Omental fat pad (tissue), 4 donors: ENCODE results near the gene PLCB1. TPM values are rescaled to one million over a fixed set of nuclear protein-coding genes. Genes with fewer than 3 reads are reported as not detected.

Experiments used
- ATAC-seq: fragments of 150-250 bp; one replicate; pipeline ENCODE4 v1.9.1; 2016; ENCODE audit warnings: mild to moderate bottlenecking, moderate library complexity; ENCODE audit not compliant: low FRiP score
- DNase-seq: peaks from one replicate; pipeline ENCODE4 v3.0.0-alpha.2; 2019; ENCODE audit warnings: low spot score
- total RNA-seq, 4 donors: library from RNA; depleted of rRNA; stranded (reverse); fragments of >200 nt; gene quantifications; one replicate each; pipeline ENCODE4 v1.1.0, GENCODE V29; 2016
- TF ChIP-seq, protein P1 (sequence below), 3 donors: fragments of 450-650 bp; IDR thresholded peaks; one replicate each; pipeline ENCODE4 v1.5.1; 2016 to 2017; ENCODE audit warnings: antibody characterized with exemption in 3 of 3, mild to moderate bottlenecking in 3 of 3, moderate library complexity in 2 of 3

The PLCB1 gene
- total RNA-seq, 4 donors from 2014 or later: 22.4 to 60.5 (median 36.4) TPM

DNA sequence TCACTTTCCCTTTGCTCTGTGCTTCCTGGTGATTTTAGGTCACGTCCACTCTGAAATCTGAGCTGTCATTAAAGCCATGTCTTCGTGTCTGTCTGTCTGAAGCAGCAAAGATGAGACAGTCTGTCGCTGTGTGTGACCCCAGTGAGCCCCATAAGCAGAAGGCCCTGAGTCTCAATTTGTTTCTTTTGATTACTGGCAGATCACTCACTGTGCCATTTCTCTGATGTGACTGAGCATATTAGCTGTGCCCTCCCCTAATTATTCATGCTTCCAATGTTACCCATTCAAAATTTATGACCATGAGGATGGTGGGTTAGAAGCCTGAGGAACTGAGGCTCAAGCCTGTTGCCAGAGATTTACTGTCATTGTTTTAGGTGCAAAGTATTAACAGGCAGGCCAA lies 117.6 kb downstream of the PLCB1 start:
- ATAC-seq: no peak
- no peak for DNase-seq
- TF ChIP-seq, protein P1, sequence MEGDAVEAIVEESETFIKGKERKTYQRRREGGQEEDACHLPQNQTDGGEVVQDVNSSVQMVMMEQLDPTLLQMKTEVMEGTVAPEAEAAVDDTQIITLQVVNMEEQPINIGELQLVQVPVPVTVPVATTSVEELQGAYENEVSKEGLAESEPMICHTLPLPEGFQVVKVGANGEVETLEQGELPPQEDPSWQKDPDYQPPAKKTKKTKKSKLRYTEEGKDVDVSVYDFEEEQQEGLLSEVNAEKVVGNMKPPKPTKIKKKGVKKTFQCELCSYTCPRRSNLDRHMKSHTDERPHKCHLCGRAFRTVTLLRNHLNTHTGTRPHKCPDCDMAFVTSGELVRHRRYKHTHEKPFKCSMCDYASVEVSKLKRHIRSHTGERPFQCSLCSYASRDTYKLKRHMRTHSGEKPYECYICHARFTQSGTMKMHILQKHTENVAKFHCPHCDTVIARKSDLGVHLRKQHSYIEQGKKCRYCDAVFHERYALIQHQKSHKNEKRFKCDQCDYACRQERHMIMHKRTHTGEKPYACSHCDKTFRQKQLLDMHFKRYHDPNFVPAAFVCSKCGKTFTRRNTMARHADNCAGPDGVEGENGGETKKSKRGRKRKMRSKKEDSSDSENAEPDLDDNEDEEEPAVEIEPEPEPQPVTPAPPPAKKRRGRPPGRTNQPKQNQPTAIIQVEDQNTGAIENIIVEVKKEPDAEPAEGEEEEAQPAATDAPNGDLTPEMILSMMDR (IDR thresholded peaks at IDR 0.05): no peak

DNA sequence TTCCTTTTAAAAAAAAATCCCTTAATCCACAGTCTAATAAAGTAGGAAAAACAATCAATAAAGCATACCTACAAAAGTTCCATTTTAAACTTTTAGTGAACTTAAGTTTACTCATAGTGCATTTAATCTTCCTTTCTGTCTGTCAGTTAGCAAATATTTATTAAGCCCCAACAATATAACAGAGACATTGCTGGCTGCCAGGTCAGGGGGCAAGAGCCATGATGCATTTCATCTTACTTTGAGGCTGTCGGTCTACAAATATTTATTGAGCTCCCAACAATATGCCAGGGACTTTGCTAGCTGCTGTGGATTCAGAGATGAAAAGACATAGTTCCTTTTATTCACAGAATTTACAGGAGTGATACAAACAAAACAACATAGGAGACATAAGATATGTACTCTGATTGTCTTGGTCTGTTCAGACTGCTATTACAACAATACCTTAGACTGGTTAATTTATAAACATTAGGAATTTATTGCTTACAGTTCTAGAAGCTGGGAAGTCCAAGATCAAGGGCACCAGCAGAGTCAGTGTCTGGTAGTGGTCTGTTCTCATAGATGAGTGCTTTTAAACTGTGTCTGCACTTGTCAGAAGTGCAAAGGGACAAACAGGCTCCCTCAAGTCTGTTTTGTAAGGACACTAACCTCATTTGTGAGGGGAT lies 118.6 kb downstream of the PLCB1 start:
- no peak for ATAC-seq
- no peak for DNase-seq
- TF ChIP-seq, protein P1 (IDR thresholded peaks at IDR 0.05): no peak

DNA sequence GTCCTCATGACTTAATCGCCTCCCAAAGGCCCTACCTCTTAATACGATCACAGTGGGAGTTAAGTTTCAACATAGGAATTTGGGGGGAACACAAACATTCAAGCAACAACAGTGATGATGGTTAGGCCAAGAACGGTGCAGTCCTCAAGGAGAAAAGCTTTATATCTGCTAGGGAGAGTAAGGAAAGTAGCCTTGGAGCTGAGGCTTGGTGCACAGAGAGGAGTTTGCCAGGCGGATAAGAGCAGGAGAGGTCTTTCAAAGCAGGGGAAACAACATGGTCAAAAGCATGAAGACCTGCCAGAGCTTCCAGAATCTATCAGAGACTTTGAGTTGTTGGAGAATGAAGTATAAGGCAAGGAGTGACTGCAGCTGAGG lies 119.1 kb downstream of the PLCB1 start:
- TF ChIP-seq, protein P1 (IDR thresholded peaks at IDR 0.05): no peak
- ATAC-seq: no peak
- no peak for DNase-seq

DNA sequence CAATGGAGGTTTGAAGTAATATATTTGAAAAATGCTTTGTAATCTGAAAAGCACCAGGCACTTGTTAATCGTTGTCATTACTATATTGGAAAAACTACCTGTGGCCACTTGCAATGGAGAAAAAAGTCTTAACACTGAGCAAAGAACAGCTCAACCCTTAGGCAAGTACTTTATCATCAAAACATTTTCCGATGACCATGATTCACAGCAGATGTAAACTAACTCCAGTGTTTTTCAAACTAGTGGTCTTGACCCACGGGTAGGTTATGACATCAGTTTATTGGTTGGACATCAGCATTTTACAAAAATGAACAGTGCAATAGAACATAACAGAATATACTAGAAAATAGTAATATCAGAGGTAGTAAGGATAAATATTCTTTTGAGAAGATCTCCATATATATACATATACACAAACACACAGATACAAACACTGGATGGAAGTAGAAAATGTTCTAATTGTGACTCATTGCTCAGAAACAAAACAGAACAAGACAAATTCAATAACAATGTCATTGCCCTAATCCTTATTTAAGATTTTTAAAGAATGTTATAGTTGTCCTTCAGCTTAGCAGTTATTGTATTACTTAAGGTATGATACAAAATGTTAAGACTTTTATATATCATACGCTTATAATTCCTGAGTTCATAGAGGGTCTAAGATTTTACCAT lies 123.0 kb downstream of the PLCB1 start:
- DNase-seq (no peak), ATAC-seq (no peak)
- TF ChIP-seq, protein P1 (IDR thresholded peaks at IDR 0.05): no peak

DNA sequence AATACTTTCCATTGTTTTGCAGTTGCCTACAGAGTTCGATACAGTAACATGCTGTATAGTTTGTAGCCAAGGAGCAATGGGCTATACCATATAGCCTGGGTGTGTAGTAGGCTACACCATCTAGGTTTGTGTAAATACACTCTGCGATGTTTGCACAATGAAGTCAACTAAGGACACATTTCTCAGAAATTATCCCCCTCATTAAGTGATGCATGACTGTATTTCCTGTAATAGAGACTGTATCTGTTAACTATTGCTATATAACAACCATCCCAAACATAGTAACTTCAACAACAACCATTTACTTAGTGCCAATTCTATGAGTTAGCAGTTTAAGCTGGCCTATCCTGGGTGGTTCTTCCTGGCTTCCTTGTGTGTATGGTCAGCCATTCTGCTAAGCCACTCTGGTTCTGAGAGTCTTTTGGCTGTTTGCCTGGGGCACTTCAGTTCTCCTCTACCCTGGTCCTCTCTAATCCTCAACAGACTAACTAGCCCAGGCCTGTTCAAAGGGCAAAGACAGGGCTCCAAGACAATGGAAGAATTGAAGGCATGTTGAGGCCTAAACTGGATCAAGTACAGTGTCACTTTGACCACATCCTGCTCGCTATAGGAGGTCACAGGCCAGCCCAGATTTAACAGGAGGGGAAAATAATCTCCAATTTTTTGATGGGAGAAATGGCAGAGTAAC lies 124.0 kb downstream of the PLCB1 start:
- TF ChIP-seq, protein P1 (IDR thresholded peaks at IDR 0.05): no peak
- ATAC-seq: no peak
- DNase-seq: no peak

DNA sequence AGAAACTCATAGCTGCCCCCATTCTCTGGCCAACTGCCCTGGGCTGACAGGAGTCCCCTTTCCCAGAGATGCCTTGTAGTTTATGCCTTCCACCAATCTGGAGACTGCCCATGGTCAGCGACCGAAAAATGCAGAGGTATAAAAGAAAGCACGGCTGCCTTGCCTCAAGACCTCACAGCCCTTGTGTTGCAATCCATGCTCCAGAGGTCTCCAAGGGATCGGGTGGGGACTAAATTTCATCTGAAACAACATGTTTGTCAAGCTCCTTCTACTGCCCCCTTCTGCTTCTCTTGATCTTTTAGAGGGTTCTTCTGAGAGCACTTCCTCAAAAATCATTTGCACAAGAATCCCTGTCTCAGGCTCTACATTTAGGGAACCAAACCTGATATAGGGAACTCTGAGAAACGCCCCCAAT lies 128.8 kb downstream of the PLCB1 start:
- TF ChIP-seq, protein P1 (IDR thresholded peaks at IDR 0.05): no peak
- no peak for DNase-seq
- ATAC-seq: no peak
